Endothelial cell of umbilical vein (primary cell): ENCODE measurements around the gene CLIC6. TPM values are rescaled to one million over a fixed set of nuclear protein-coding genes. Genes with fewer than 3 reads are reported as not detected.
"Not testable (repeated sequence)": the region's sequence is repeated elsewhere in the genome, so short reads cannot be mapped to it uniquely, and the experiment has no call there.

ENCODE experiments used
- BruUV-seq: library from RNA; stranded (reverse); fragments of 400-500 nt; replicated peaks from 2 replicates; lab custom pipeline; 2021; lab: Mats Ljungman, UMichigan
- CTCF ChIA-PET: fragments of 300-600, 350-600 bp; sonication (Branson Sonifier 250); formaldehyde crosslinking; loops from one replicate; lab custom pipeline; 2021; ENCODE audit warnings: antibody characterized with exemption, inconsistent platforms; lab: Charles Lee
- POLR2A ChIA-PET: fragments of 300-600, 350-600 bp; sonication (Branson Sonifier 250); formaldehyde crosslinking; loops from one replicate; lab custom pipeline; 2021; ENCODE audit warnings: antibody characterized with exemption, inconsistent platforms; lab: Charles Lee
- DNase-seq: peaks from one replicate; pipeline ENCODE4 v3.0.0-alpha.2; 2011; ENCODE audit warnings: low read depth, low spot score
- FAIRE-seq: peaks from 2 replicates; lab custom pipeline; 2011; peaks lifted over from hg19 to GRCh38; lab: Jason Lieb, UNC
- H2AFZ ChIP-seq: 2 replicates; pipeline ENCODE4 v1.6.0; 2012; ENCODE audit warnings: low read depth, low read length, control low read depth, inconsistent platforms
- H3K27ac ChIP-seq: 2 replicates; pipeline ENCODE4 v1.5.1; 2011; ENCODE audit warnings: low read depth, mild to moderate bottlenecking, control low read depth, low read length, moderate library complexity; ENCODE audit not compliant: insufficient read depth
- H3K27me3 ChIP-seq, 2 experiments: 2 replicates each; pipeline versions ENCODE4 v1.6.0 to v1.6.1; 2011; ENCODE audit warnings: low read length in 2 of 2, mixed read lengths in 1 of 2; ENCODE audit not compliant: control insufficient read depth in 2 of 2, insufficient read depth in 2 of 2
- H3K36me3 ChIP-seq, 2 experiments: 2 replicates in 1 of 2; 3 replicates in 1 of 2; pipeline ENCODE4 v1.5.1; 2011; ENCODE audit warnings: low read length in 2 of 2, mild to moderate bottlenecking in 1 of 2, moderate library complexity in 1 of 2; ENCODE audit not compliant: control insufficient read depth in 2 of 2, insufficient read depth in 2 of 2; ENCODE audit errors: extremely low read depth in 1 of 2
- H3K4me1 ChIP-seq: 3 replicates; pipeline ENCODE4 v1.5.1; 2011; ENCODE audit warnings: mild to moderate bottlenecking, low read length; ENCODE audit not compliant: control insufficient read depth, insufficient read depth; ENCODE audit errors: extremely low read depth
- H3K4me2 ChIP-seq: 2 replicates; pipeline ENCODE4 v1.6.1; 2011; ENCODE audit warnings: low read length, control low read depth, mixed read lengths; ENCODE audit not compliant: insufficient read depth
- H3K4me3 ChIP-seq, 3 experiments: fragments of 200-600 bp in 1 of 3; sonication (generic), shearing (Covaris generic) in 1 of 3; replicated peaks in 1 of 3; 2 replicates each; pipeline ENCODE4 v1.5.1; 2011 to 2016; ENCODE audit warnings: control low read depth in 3 of 3, low read length in 3 of 3, mild to moderate bottlenecking in 2 of 3, inconsistent platforms in 1 of 3, low read depth in 1 of 3, moderate library complexity in 1 of 3; ENCODE audit not compliant: insufficient read depth in 1 of 3
- H3K79me2 ChIP-seq: 2 replicates; pipeline ENCODE4 v1.6.0; 2012; ENCODE audit warnings: low read length, inconsistent platforms; ENCODE audit not compliant: control insufficient read depth, insufficient read depth
- H3K9ac ChIP-seq: replicated peaks from 2 replicates; pipeline ENCODE3; 2011; ENCODE audit warnings: low read length, control low read depth; ENCODE audit not compliant: insufficient read depth; ENCODE audit errors: extremely low read depth
- H3K9me1 ChIP-seq: replicated peaks from 3 replicates; pipeline ENCODE4 v1.6.0; 2011; ENCODE audit warnings: mild to moderate bottlenecking, low read length; ENCODE audit not compliant: control insufficient read depth, insufficient read depth; ENCODE audit errors: extremely low read depth
- H3K9me3 ChIP-seq: replicated peaks from 2 replicates; pipeline ENCODE4 v1.5.1; 2012; ENCODE audit warnings: low read length, inconsistent platforms; ENCODE audit not compliant: control insufficient read depth, insufficient read depth
- H4K20me1 ChIP-seq: replicated peaks from 2 replicates; pipeline ENCODE3; 2011; ENCODE audit warnings: mild to moderate bottlenecking, low read length; ENCODE audit not compliant: control insufficient read depth, insufficient read depth; ENCODE audit errors: extremely low read depth
- EZH2 ChIP-seq: IDR thresholded peaks from 2 replicates; pipeline ENCODE4 v1.6.1; 2012; ENCODE audit warnings: borderline replicate concordance, low read depth, mild to moderate bottlenecking, moderate library complexity, low read length, inconsistent platforms; ENCODE audit not compliant: severe bottlenecking
- GATA2 ChIP-seq: IDR thresholded peaks from 2 replicates; pipeline ENCODE4 v1.7.0; 2011; ENCODE audit warnings: low read depth, mild to moderate bottlenecking, moderate library complexity, mixed read lengths, low read length; ENCODE audit not compliant: insufficient read length, insufficient read depth
- MYC ChIP-seq: IDR thresholded peaks from one replicate; pipeline ENCODE4 v1.6.1; 2011; ENCODE audit warnings: mild to moderate bottlenecking, low read depth, low read length
- POLR2AphosphoS5 ChIP-seq: IDR thresholded peaks from 2 replicates; pipeline ENCODE4 v1.6.1; 2012; ENCODE audit warnings: low read depth, mild to moderate bottlenecking, control low read depth, low read length, moderate library complexity; ENCODE audit not compliant: insufficient read depth
- dilution Hi-C: fragments of 300-500 bp; cut with MboI; formaldehyde crosslinking; loops from one replicate; pipeline ENCODE4 v1.15.0; 2019; ENCODE audit warnings: low sequenced_read_pairs; ENCODE audit not compliant: extremely low pct_ligation_motif_present
- intact Hi-C: fragments of 100-400 bp; cut with micrococcal nuclease; formaldehyde crosslinking; loops from one replicate; pipeline ENCODE4 v1.10.0; 2022
- polyA plus RNA-seq, 4 experiments: library from polyadenylated mRNA; depleted of rRNA in 3 of 4; stranded (reverse) in 3 of 4; unstranded in 1 of 4; fragments of >200 nt; gene quantifications; 2 replicates each; pipeline versions ENCODE4 v1.2.1 to v1.2.3, GENCODE V29; 2011 to 2012; ENCODE audit warnings: missing spikeins in 1 of 4
- total RNA-seq: library from RNA; stranded (reverse); gene quantifications from 2 replicates; pipeline ENCODE4 v1.2.3, GENCODE V29; 2021

The CLIC6 gene
- total and polyA plus RNA-seq, 2 donors (not counting 3 experiments of a cell fraction or from before 2014, with no cell fraction given) = not detected

- ChIA-PET POLR2A (no interaction called here), CTCF (no interaction called here)
- BruUV-seq = no TSS peak
- intact Hi-C loops = no loop called here
- FAIRE-seq (no peak), DNase-seq (no peak)
- Histone ChIP-seq H4K20me1 (no peaks in the 10 kb centered on the region), H3K79me2 (no peaks in the 10 kb centered on the region), H2AFZ (no peak overlapping the region), H3K9me3 (no peaks in the 10 kb centered on the region), H3K27ac (no peak overlapping the region), H3K4me1 (no peaks in the 10 kb centered on the region), H3K4me2 (no peak overlapping the region), H3K27me3 (peaks cover 5 to 14% of the 10 kb centered on the region in 2 experiments), H3K36me3 (no peaks in the 10 kb centered on the region), H3K9ac (no peak overlapping the region), H3K4me3 (no peak overlapping the region), H3K9me1 (no peaks in the 10 kb centered on the region)
- TF ChIP-seq GATA2 = no peak
- no peak for TF ChIP-seq EZH2
- TF ChIP-seq MYC = no peak
- no peak for TF ChIP-seq POLR2AphosphoS5
- dilution Hi-C loops = no loop called here
These were observed 47.3 kb downstream of the CLIC6 start for GRCh38 chr21:34715985-34716596.

DNA sequence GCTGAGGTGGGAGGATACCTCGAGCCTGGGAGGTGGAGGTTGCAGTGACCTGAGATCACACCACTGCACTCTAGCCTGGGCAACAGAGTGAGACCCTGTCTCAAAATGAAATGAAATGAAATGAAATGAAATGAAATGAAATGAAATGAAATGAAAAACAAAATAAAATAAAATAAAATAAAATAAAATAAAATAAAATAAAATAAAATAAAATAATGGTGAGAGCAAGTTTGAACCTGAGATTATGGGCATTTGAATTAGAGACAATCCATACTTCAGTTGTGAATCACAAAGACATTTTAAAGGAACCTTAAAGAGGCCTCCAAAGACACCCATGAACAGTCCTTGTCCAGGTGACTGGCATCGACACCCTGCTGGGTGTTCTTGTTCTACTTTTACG, 49.7 kb downstream of the CLIC6 start:
- H3K9ac ChIP-seq, FAIRE-seq, H3K27ac ChIP-seq, H2AFZ ChIP-seq, H3K36me3 ChIP-seq, BruUV-seq, H3K9me1 ChIP-seq, POLR2A ChIA-PET, H3K4me2 ChIP-seq, H3K9me3 ChIP-seq, H3K4me3 ChIP-seq, H4K20me1 ChIP-seq, dilution Hi-C loops, intact Hi-C loops, DNase-seq, H3K4me1 ChIP-seq, H3K79me2 ChIP-seq: not testable (repeated sequence)
- CTCF ChIA-PET = interaction anchor here (0.7 kb wide), 1 partner anchor 1311 kb away, joined by 3 read pairs; no protein-coding TSS in a partner anchor
- H3K27me3 ChIP-seq = peaks cover 3 to 13% of the 10 kb centered on the region in 2 experiments
